HepG2 (cell line): ENCODE results near the gene DUS2. TPM values are rescaled to one million over a fixed set of nuclear protein-coding genes. Genes with fewer than 3 reads are reported as not detected.

Experiments
- ATF7 ChIP-seq, 2 experiments: fragments of 450-650 bp in 1 of 2; sonication (generic) in 1 of 2; formaldehyde crosslinking in 1 of 2; IDR thresholded peaks; 2 replicates each; pipeline versions ENCODE4 v1.4.0 to v1.6.1; 2016 to 2020; ENCODE audit warnings: antibody characterized with exemption in 1 of 2, mild to moderate bottlenecking in 1 of 2, missing genetic modification reagents in 1 of 2
- BRD4 ChIP-seq: sonication (generic); formaldehyde crosslinking; IDR thresholded peaks from 2 replicates; pipeline ENCODE4 v1.4.0; 2020; ENCODE audit warnings: missing genetic modification reagents
- EHMT2 ChIP-seq: fragments of 200-600 bp; sonication (generic); IDR thresholded peaks from 2 replicates; pipeline ENCODE4 v1.7.0; 2017; ENCODE audit warnings: antibody characterized with exemption, low read depth, low read length, borderline replicate concordance
- FIP1L1 ChIP-seq: fragments of 200-400 bp; formaldehyde crosslinking; IDR thresholded peaks from 2 replicates; pipeline ENCODE4 v1.6.1; 2018; ENCODE audit warnings: low read depth, mild to moderate bottlenecking, low read length, moderate library complexity, borderline replicate concordance; ENCODE audit not compliant: insufficient read depth
- FOXA3 ChIP-seq: IDR thresholded peaks from 2 replicates; pipeline ENCODE4 v1.6.1; 2016; ENCODE audit warnings: missing genetic modification reagents, missing compliant biosample characterization
- GABPA ChIP-seq, 2 experiments: IDR thresholded peaks; 2 replicates each; pipeline ENCODE4 v1.6.1; 2011 to 2016; ENCODE audit warnings: low read depth in 2 of 2, low read length in 1 of 2, missing biosample characterization in 1 of 2, missing genetic modification characterization in 1 of 2
- HOXA3 ChIP-seq: sonication (generic); formaldehyde crosslinking; IDR thresholded peaks from 2 replicates; pipeline ENCODE4 v1.5.0; 2020; ENCODE audit warnings: missing genetic modification reagents
- LBX2 ChIP-seq: sonication (generic); formaldehyde crosslinking; IDR thresholded peaks from 2 replicates; pipeline ENCODE4 v1.5.0; 2020; ENCODE audit warnings: missing genetic modification reagents, mild to moderate bottlenecking, borderline replicate concordance
- MAFF ChIP-seq: IDR thresholded peaks from 2 replicates; pipeline ENCODE4 v1.6.1; 2011; ENCODE audit warnings: low read depth, low read length, improper control_type of control experiment
- MAX ChIP-seq: IDR thresholded peaks from 2 replicates; pipeline ENCODE4 v1.6.1; 2012; ENCODE audit warnings: inconsistent platforms
- MED8 ChIP-seq: sonication (generic); formaldehyde crosslinking; IDR thresholded peaks from 2 replicates; pipeline ENCODE4 v1.8.1; 2023; ENCODE audit warnings: mild to moderate bottlenecking, missing genetic modification reagents; ENCODE audit not compliant: insufficient replicate concordance
- SRSF4 ChIP-seq: fragments of 200-400 bp; formaldehyde crosslinking; IDR thresholded peaks from one replicate; pipeline ENCODE4 v1.6.1; 2018; ENCODE audit warnings: mild to moderate bottlenecking, low read depth, low read length, moderate library complexity; ENCODE audit not compliant: poor library complexity, severe bottlenecking
- TAF1 ChIP-seq: sonication (generic); formaldehyde crosslinking; IDR thresholded peaks from 2 replicates; pipeline ENCODE4 v1.4.0; 2020; ENCODE audit warnings: missing genetic modification reagents
- ZBTB25 ChIP-seq: IDR thresholded peaks from 2 replicates; pipeline ENCODE4 v1.6.1; 2018; ENCODE audit warnings: missing genetic modification reagents
- ZBTB43 ChIP-seq: sonication (generic); formaldehyde crosslinking; conservative IDR thresholded peaks from 2 replicates; pipeline ENCODE4 v1.4.0; 2020; ENCODE audit warnings: missing genetic modification reagents
- ZFP41 ChIP-seq: sonication (generic); formaldehyde crosslinking; IDR thresholded peaks from 2 replicates; pipeline ENCODE4 v1.4.0; 2020; ENCODE audit warnings: mild to moderate bottlenecking, missing genetic modification reagents, borderline replicate concordance
- ZNF234 ChIP-seq: sonication (generic); formaldehyde crosslinking; conservative IDR thresholded peaks from 2 replicates; pipeline ENCODE4 v1.5.1; 2020; ENCODE audit warnings: mild to moderate bottlenecking, missing genetic modification reagents
- ZNF530 ChIP-seq: sonication (generic); formaldehyde crosslinking; IDR thresholded peaks from 2 replicates; pipeline ENCODE4 v1.5.0; 2020; ENCODE audit warnings: low read depth, mild to moderate bottlenecking, missing genetic modification reagents
- ZNF704 ChIP-seq: sonication (generic); formaldehyde crosslinking; IDR thresholded peaks from 2 replicates; pipeline ENCODE4 v1.8.1; 2023; ENCODE audit warnings: mild to moderate bottlenecking, inconsistent platforms, moderate library complexity, missing genetic modification reagents, borderline replicate concordance
- ZNF839 ChIP-seq: sonication (generic); formaldehyde crosslinking; IDR thresholded peaks from 2 replicates; pipeline ENCODE4 v1.4.0; 2020; ENCODE audit warnings: missing genetic modification reagents, mild to moderate bottlenecking, borderline replicate concordance
- ZSCAN12 ChIP-seq: sonication (generic); formaldehyde crosslinking; IDR thresholded peaks from 2 replicates; pipeline ENCODE4 v1.9.0; 2021; ENCODE audit warnings: mild to moderate bottlenecking, missing genetic modification reagents
- polyA plus RNA-seq, 8 experiments: library from polyadenylated mRNA; depleted of rRNA in 3 of 8; stranded (reverse) in 7 of 8; unstranded in 1 of 8; fragments of >200 nt; fragmentation: Illumina TruSeq in 4 of 8; extraction: Trizol in 4 of 8; gene quantifications; 2 replicates each; pipeline versions ENCODE4 v1.2.1 to v1.2.3, GENCODE V29; 2011 to 2016; ENCODE audit warnings: low read depth in 4 of 8, missing spikeins in 1 of 8, mixed read lengths in 1 of 8; ENCODE audit not compliant: insufficient read depth in 1 of 8
- total RNA-seq, 5 experiments: library from RNA; depleted of rRNA; stranded (reverse); fragments of >200 nt; fragmentation: Illumina TruSeq; extraction: Trizol; gene quantifications; 2 replicates each; pipeline ENCODE4 v1.2.3, GENCODE V29; 2016; ENCODE audit warnings: low read depth in 1 of 5

DUS2 gene
- total and polyA plus RNA-seq, 2 of the 13 experiments (the other 11 are each of a cell fraction or from before 2014, with no cell fraction given) = 17.8 to 25.1 TPM

GRCh38 chr16:68022728-68023537, at the start of gene DUS2, which contains the start of gene DDX28 (continued):
- TF ChIP-seq GABPA (IDR thresholded peaks at IDR 0.05; ENCODE audit: low read depth, low read length) (no peak), GABPA (CRISPR knock-in tag; IDR thresholded peaks at IDR 0.05; ENCODE audit: low read depth) (0 out of 2 replicates have a peak, but pooled peaks have one; percentile 40), MAX (peak; percentile 98), HOXA3 (CRISPR knock-in tag) (peak; percentile 98), FOXA3 (CRISPR knock-in tag) (peak; percentile 83), ATF7 (IDR thresholded peaks at IDR 0.05) (peak; percentile 97), ATF7 (CRISPR knock-in tag; IDR thresholded peaks at IDR 0.05) (peak; percentile 93), TAF1 (CRISPR knock-in tag) (peak; percentile 98), ZNF704 (CRISPR knock-in tag) (peak; percentile 98), ZSCAN12 (CRISPR knock-in tag) (no peak), ZBTB25 (CRISPR knock-in tag) (peak; percentile 83), SRSF4 (no peak), MAFF (no peak), MED8 (CRISPR knock-in tag) (no peak), FIP1L1 (no peak), ZFP41 (CRISPR knock-in tag) (no peak), ZNF530 (peak; percentile 44; the same call in 1 of the 2 replicates), ZNF839 (peak; percentile 90; the same call in 1 of the 2 replicates), ZNF234 (CRISPR knock-in tag) (no peak; the same call in 1 of the 2 replicates), ZBTB43 (CRISPR knock-in tag) (peak; percentile 62; the same call in 1 of the 2 replicates), LBX2 (CRISPR knock-in tag) (peak; percentile 66; the same call in 1 of the 2 replicates), BRD4 (CRISPR knock-in tag) (peak; percentile 98), EHMT2 (no peak)
